KBM-7 (cell line): ENCODE data around the gene CHRNG.
A peak's percentile ranks its signal among the peaks of the same experiment; 100 is the strongest.
"Not testable (repeated sequence)": the region's sequence is repeated elsewhere in the genome, so short reads cannot be mapped to it uniquely, and the experiment has no call there.

Experiments used
- DNase-seq: peaks from one replicate; pipeline ENCODE4 v3.0.0-alpha.2; 2015
- in situ Hi-C: fragments of 300-500 bp; cut with MboI; formaldehyde crosslinking; loops from 2 replicates; pipeline ENCODE4 v1.14.3; 2020; ENCODE audit warnings: low sequenced_read_pairs, low pct_unique_long_range_greater_than_20kb, mixed read lengths

Gene CHRNG

DNA sequence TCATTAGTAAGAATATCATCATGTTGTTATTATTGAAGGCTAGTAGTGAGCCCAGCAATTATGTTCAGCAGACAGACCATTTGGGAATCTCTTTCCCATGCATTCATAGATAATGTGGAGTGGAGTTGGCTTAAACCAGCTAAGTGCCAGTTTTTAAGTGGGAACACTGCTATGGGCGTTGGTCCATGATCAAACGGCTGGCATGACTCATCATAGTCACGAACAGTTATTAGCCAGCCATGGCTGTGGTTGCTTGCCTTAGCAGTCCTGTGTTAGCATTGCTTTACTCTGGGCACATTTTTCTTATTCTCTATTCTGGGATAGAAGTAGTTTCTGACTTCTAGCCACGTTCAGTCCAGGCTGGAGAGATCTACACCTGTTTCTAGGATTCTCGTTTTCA is 28.7 kb downstream of the CHRNG start:
- no peak for DNase-seq
- in situ Hi-C loops: no loop called here

DNA sequence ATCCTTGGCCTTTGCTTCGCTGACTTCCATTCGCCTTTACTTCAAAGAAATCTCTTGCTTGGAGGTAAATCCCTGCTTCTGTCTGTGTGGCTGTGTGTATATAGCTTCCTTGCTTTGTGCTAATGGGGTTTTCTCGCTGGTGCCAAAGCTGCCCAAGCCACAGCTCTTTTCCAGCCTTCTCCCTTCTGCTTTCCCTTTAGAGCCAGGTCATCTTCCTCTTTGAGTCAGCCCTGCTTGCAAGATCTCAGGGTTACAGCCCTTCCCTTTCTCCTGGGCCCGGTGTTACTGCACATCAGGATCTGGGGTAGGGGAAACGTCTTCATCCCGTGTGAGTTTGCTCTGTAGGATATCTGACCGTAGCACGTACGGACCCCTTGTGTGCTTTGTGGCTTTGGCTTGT is 30.0 kb downstream of the CHRNG start:
- no peak for DNase-seq
- in situ Hi-C loops: no loop called here

DNA sequence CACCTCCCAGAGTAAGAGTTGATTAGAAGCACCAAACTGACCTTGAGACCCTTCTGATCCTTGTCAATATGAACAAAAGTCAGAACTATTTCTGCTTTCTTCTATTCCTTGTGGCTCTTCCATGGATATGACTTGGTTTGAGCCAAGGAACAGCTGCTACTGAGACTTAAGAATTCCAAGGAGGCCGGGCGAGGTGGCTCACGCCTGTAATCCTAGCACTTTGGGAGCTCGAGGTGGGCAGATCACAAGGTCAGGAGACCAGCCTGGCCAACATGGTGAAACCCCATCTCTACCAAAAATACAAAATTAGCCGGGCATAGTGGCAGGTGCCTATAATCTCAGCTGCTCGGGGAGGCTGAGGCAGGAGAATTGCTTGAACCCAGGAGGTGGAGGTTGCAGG is 31.0 kb downstream of the CHRNG start:
- DNase-seq, in situ Hi-C loops: not testable (repeated sequence)

DNA sequence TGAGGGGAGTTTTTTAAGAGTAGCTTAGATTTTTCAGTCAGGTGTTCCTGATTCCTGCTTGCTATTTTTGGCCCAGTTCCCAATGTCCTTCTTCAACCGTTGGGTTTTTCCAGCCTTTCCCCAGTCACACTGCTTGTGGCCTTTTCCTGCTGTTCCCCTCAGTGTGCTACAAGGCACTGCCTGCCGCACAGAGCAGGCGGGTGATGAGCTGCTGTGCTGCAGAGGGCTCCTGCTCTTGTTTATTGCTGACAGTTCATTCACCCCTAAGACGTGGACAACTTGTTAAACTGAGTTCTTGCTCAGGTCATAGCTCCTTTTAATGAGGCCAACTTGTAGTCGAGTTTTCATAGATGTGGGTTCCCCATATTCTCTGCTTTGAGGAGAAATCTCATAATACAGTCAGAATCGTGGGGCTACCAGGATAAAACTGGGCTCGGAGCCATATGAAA is 31.6 kb downstream of the CHRNG start:
- in situ Hi-C loops: no loop called here
- no peak for DNase-seq

DNA sequence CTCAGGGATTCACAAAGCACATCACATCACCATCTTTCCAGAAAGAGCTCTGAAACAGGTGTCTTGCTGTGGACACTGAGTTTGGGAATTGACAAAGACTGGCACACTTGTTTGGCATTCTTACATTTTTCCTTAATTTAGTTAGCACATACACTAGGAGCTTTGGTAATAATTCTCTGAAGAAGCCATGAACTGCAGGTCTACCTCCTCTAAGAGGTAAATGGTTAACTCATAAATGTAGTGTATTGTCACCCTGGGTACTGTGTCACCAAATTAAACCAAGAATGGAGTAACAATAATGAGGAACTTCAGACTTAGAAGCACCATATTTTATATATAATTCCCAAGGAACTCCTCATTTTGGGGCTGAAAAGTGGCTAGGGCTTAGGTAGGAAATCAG is 33.5 kb downstream of the CHRNG start:
- in situ Hi-C loops: no loop called here

DNA sequence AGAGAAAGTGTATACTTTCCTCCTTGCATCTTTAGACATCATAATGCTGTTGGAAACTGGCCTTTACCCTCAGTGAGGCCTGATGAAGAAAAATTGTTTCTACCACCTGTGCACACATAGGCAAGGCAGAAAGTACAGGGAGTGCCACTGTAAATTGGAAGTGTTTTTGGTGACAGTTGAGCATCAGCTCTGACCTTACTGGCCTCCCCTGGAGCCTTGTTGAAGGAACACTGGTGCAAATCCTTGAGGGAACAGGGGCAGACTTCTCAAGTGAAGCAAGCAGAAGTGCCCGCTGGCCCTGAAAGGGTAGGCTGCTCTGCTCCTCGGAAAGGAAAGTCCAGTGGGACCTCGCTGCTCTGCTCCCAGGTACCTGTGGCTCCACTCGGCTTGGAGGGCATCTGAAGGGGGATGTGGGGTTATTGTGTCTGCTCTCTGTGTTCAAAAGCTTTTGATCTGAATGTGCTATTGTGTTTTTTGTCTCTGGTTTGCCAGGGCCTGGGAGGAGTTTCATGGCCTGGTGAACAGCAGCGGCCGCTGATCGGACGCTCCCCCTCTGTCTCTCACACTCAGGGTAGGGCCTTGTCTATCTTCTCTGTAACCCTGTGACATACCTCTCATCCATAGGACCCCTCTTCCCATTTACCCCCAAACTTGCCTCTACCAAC is 34.4 kb downstream of the CHRNG start:
- in situ Hi-C loops: no loop called here
- no peak for DNase-seq

More for the DNA sequence above, 33.5 kb downstream of the CHRNG start:
- no peak for DNase-seq

DNA sequence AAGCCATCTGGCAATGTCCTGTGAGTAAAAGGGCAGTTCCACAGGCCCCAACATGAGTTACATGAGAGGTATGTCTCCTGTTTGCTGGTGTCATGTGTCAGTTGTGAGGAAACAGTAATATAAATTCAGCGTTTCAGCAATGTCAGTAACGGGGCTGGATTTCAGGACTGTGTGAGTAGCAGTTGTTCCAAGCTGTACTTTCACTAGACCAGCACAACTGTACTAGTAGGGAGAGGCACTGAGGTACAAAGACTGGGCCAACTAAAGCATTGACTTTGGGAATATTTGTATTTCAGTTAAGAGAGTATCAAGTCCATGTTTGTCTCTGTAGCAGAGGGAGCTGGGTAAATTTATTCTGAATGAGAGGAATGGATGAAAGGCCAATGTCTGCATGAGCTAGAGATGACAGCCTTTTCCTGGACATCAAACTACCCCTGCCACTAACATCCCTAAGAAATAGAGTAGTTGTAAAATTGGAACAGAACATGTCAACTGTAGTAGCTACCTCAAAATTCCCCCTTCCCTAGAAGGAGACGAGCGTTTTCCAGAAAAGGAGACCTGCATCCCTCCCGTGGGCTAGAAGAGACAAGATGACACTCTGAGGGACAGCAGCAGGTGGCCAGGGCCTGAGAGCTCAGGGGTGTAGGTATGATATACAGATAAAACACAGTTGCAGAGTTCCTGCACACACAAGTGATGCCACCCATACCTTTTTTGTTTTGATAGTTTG is 35.3 kb downstream of the CHRNG start:
- in situ Hi-C loops: no loop called here
- no peak for DNase-seq

DNA sequence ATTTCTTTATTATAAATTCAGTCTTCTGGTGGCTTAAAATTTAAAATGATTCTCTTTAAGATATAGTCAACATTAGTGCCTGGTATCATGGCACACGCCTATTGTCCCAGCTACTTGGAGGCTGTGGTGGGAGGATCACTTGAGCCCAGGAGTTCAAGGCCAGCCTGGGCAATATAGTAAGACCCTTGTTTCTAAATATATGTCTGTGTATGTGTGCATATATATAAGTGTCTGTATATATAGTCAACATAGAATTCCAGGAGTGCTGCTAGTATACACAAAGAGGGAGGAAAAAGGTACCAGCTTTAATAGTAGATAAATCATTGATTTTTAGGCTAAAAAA is 35.9 kb downstream of the CHRNG start:
- in situ Hi-C loops: no loop called here
- DNase-seq: no peak

DNA sequence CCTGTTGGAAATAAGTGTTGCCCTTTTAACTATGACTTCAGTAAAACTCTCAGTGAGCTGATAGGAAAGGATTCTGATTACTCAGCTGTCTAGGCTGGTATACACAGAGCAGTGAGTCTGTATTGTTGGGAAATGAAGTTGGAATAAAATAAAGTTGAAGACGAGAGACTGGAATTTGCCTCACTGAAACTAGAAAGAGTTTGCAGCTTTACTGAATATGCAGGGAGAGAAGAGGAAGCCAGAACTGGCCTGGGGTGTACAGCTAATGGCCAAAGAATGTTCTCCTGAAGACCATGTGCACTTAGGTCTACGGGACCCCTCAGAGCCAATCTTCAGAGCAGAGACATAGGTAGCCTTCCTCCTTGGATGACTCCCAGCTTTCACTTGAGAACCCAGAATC is 37.5 kb downstream of the CHRNG start:
- in situ Hi-C loops: no loop called here
- no peak for DNase-seq

DNA sequence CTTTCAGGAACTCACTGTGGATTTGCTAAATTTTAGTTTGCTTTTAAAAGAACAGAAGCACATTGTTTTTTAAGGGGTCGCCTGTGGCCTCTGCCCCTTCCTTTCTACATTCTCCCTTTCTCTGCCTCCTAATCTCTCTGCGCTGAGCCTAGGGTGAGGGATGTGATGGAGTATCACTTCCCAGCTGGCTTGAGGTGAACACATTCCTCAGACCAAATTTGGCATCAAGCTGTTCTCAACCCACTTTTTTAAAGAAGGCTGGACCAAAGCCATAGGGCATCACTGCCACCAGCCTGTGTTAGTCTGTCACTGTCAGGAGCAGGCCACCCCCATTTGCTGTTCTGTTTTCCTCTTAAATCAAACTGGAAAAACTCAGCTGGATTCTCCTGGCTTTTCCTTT is 38.3 kb downstream of the CHRNG start:
- no peak for DNase-seq
- in situ Hi-C loops: no loop called here

DNA sequence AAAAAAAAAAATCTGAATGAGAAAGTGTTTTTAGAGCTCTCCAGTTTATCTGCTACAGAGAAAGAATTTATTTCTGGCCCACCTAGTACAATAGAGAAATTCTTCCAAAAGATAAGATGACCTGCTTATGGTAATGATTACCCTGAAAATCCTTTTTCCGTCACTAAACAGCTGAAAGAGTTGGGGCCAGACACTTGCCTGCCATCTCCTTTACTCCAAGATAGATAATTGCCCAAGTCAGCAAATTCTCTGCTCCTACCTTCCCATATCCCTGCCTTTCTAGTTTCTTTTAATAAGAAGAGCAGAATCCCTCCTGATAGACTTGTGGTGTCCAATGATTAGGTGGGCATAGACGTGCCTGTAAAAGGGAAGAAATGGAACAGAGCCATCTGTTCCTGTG is 39.1 kb downstream of the CHRNG start:
- in situ Hi-C loops: no loop called here
- DNase-seq: no peak

DNA sequence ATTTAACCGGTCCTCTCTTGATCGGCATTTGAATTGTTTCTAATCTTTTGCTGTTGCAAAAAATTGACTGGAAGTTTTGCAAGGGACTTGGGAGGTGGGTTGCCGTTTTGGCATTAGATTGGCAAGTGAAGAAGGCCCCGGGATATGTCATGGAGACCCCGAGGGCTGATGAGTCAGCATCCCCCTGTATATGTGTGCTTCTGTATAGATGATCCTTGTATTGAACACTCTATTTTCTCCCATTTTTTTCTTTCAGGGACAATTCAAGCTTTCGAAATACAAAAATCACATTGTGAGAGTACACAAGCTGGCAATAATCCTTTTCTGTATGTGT is 41.1 kb downstream of the CHRNG start:
- in situ Hi-C loops: no loop called here
- no peak for DNase-seq

DNA sequence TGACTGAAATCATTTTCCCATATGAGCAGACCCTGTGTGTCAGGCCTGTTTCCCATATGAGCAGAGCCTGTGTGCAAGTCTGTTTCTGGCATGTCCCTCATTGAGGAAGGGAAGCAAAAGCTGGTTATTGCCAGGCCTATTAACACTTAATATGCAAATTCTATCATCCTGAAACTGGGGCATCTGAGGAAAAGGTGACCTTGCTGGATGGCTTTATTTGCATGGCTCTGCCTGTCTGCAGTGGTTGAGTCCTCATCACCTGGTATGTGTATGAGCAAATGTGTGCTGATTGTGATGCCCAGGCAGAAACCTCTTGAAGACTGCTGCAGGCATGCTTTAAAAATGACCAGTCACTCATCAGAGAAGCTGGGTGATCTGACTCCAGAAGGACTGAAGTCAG is 42.2 kb downstream of the CHRNG start:
- in situ Hi-C loops: no loop called here
- DNase-seq: no peak

DNA sequence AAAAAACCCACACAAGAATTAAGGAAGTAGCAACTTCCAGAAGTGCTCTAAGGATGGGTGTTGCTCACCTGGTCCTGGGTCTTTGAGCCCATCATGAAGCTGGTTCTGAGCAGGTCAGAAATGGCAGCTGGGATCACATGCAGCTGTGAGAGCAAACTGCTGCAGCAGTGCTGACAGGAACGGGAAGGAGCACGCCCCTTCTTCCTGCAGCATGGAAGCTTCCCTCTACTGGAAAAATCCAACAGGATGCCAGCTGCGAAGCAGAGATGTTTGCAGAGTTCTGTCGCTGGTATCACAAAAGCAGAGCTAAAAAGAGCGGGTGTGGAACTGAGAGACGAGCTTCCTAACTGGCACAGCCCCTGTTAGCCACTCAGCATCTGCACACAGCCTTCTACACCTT is 44.7 kb downstream of the CHRNG start:
- DNase-seq: no peak
- in situ Hi-C loops: no loop called here

DNA sequence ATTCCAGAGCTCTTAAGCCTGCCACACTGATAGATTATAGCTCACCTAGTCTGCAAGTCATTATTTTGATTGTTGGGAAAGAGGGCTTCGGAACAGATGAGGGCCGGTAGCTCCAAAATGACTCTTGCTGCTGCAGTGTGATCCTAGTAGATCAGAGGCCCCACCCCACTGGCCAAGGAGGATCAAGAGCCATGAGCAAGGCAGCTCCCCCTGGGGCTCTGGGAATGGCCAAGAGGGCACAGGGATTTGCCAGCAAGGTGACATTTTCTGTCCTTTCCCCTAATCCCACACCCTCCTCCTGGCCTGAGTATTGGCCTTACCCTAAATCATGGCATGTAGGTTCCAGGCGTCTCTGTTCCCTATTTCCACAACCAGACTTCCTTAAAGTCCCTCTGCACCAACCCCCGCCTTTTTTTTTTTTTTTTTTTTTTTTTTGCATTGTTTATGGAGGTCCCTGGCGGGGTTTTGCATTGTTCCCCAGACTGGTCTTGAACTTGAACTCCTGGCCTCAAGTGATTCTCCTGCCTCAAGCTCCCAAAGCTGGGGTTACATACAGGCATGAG is 47.5 kb downstream of the CHRNG start:
- in situ Hi-C loops: no loop called here
- DNase-seq: peak; percentile 18

DNA sequence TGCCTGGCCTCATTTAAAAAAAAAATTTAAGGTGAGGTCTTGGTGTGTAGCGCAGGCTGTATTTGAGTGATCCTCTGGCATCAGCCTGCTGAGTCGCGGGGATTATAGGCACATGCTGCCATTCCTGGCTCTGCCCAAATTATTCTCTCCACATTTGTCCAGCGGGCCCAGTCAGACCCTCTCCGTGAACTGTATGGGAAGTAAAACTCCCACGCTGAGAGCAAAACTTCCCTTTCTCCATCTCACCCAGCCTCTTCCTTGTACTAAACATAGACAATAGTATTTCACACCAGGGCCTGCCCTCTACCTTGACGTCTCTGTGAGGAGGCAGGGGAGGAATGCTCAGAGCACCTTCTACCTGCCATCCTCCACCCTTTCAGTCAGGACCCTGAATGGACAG is 48.0 kb downstream of the CHRNG start:
- in situ Hi-C loops: no loop called here
- DNase-seq: peak; percentile 29

DNA sequence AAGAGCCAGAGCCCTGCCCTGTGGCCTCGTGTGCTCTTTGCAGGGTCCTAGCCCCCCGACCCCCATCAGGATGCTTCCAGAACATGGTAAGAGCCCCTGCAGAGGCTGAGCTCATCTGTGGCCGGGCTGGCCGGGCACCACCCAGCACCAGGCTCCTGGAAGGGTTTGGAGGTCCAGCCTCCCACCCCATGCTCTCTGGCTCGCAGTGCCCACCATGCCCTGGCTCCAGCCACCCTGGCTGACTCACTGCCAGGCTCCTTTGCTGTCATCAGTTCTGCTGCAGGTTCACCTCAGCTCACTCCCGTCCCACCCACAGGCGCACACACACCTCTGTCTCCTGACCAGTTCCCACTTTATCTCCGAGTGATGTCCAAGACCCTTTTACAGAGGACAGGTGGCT is 48.5 kb downstream of the CHRNG start:
- DNase-seq: no peak
- in situ Hi-C loops: no loop called here

DNA sequence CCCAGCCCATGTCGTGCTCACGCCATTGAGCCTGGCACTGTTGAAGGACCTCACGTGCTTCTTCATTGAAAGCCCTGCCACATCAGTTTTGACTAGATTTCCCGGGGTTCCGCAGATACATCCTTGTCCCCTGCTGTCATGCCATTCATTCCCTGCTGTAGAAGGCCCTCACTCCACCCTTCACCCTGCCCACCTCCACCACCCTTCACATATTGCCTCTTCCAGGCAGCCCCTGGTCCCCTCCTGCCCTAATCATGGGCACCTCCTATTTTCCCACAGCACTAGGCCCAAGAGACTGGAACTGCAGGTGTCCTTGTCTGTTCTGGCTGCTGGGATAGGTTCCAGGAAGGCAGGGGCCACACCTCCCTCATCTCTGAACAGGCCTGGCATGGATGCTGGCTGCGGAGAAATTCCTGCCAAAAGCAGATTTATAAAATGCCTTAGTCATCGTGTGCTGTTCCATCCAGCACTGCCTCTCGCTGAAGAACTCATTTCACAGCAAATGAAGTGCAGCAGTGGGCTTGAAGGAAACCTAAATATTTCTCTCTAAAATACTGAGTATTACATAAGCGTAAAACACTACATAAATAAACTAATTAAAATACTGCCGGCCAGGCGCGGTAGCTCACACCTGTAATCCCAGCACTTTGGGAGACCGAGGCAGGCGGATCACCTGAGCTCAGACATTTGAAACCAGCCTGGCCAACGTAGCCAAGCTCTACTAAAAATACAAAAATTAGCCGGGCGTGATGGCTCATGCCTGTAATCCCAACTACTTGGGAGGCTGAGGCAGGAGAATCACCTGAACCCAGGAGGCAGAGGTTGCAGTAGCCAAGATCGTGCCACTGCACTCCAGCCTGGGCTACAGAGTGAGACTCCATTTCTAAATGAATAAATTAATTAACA is 49.4 kb downstream of the CHRNG start:
- in situ Hi-C loops: no loop called here
- DNase-seq: no peak

DNA sequence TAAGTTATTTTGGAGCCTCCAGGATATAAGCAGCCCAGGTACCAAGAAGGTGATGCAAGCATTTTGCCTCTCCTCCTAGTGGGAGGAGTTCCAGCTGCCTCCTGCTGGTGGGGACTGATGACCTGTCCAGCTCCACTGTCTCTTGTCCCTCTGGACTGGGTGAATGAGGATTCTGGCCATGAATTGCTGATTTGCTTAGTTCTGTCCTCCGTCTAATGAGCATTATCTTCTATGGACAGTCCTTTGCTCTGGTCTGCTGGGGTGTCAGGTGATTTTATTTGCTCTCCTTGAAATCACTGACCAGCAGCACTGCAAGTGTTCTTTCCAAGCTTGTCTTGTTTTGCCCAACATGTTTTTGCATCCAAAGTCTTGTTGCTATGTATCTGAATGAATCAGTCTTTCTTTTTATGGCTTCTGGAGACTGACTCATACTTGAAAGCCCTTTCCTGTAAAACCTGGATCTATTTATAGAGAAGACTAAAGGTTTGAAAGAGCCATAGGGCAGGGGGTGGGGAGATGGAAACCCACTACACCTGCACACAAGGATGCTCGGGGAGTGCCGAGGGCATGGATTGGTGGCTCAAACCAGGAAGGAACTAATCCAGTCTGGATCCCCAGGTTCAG is 53.4 kb downstream of the CHRNG start:
- no peak for DNase-seq
- in situ Hi-C loops: no loop called here

DNA sequence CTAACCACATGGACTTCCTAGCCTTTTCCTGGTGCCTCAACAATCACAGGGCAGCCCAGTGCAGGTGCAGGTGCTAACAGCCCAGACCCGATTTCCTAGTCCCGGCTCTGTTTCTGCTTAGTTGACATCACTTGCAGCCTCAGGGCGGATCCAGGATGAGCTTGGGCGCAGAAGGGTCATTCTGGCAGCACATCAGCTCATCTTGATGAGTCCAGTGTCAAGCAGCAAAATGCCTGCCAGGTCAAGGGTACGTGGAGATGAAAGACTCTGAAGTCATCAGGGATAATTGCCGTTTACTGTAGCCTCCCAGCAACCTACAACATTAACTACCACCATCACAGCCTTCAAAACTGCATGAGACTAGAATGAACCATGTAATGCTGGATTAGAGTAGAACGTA is 54.5 kb downstream of the CHRNG start:
- DNase-seq: no peak
- in situ Hi-C loops: no loop called here
